BE2C (cell line): Measurements from ENCODE around the gene ZNF423.

ENCODE experiments used
- DNase-seq: peaks from one replicate; pipeline ENCODE4 v3.0.0-alpha.2; 2020
- H3K27me3 ChIP-seq: fragments of 250-450 bp; sonication (Bioruptor Pico); 2 replicates; pipeline ENCODE4 v1.5.1; 2020; ENCODE audit warnings: mild to moderate bottlenecking
- H3K36me3 ChIP-seq: fragments of 250-450 bp; sonication (Bioruptor Pico); 2 replicates; pipeline ENCODE4 v1.5.1; 2020; ENCODE audit warnings: mild to moderate bottlenecking
- H3K4me1 ChIP-seq: fragments of 250-450 bp; sonication (Bioruptor Pico); 2 replicates; pipeline ENCODE4 v1.5.1; 2020
- H3K4me3 ChIP-seq: 2 replicates; pipeline ENCODE4 v1.5.1; 2011; ENCODE audit warnings: low read depth, low read length
- H3K9me3 ChIP-seq: fragments of 250-450 bp; sonication (Bioruptor Pico); 2 replicates; pipeline ENCODE4 v1.5.1; 2020
- TF ChIP-seq, protein P1 (sequence below): IDR thresholded peaks from 2 replicates; pipeline ENCODE4 v1.5.1; 2012; ENCODE audit warnings: mild to moderate bottlenecking, low read depth, low read length

The ZNF423 gene

GRCh38 chr16:49654425-49654824 is 201.5 kb downstream of the ZNF423 start:
- Histone ChIP-seq H3K9me3 (no peaks in the 10 kb centered on the region; the same call in 1 of the 2 replicates), H3K36me3 (no peaks in the 10 kb centered on the region), H3K27me3 (no peaks in the 10 kb centered on the region), H3K4me1 (peaks cover 33% of the 10 kb centered on the region), H3K4me3 (no peak overlapping the region)
- DNase-seq: no peak
- TF ChIP-seq, protein P1, sequence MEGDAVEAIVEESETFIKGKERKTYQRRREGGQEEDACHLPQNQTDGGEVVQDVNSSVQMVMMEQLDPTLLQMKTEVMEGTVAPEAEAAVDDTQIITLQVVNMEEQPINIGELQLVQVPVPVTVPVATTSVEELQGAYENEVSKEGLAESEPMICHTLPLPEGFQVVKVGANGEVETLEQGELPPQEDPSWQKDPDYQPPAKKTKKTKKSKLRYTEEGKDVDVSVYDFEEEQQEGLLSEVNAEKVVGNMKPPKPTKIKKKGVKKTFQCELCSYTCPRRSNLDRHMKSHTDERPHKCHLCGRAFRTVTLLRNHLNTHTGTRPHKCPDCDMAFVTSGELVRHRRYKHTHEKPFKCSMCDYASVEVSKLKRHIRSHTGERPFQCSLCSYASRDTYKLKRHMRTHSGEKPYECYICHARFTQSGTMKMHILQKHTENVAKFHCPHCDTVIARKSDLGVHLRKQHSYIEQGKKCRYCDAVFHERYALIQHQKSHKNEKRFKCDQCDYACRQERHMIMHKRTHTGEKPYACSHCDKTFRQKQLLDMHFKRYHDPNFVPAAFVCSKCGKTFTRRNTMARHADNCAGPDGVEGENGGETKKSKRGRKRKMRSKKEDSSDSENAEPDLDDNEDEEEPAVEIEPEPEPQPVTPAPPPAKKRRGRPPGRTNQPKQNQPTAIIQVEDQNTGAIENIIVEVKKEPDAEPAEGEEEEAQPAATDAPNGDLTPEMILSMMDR: no peak

GRCh38 chr16:49653577-49653976 is 202.3 kb downstream of the ZNF423 start:
- Histone ChIP-seq H3K4me1 (peaks cover 31% of the 10 kb centered on the region), H3K9me3 (no peaks in the 10 kb centered on the region; the same call in 1 of the 2 replicates), H3K4me3 (no peak overlapping the region), H3K27me3 (no peaks in the 10 kb centered on the region), H3K36me3 (no peaks in the 10 kb centered on the region)
- TF ChIP-seq, protein P1: no peak
- DNase-seq: no peak

GRCh38 chr16:49653173-49653570 is 202.7 kb downstream of the ZNF423 start:
- H3K4me1 ChIP-seq: peaks cover 27% of the 10 kb centered on the region
- H3K4me3 ChIP-seq: no peak overlapping the region
- TF ChIP-seq, protein P1: no peak
- H3K36me3 ChIP-seq: no peaks in the 10 kb centered on the region
- H3K27me3 ChIP-seq: no peaks in the 10 kb centered on the region
- no peak for DNase-seq
- no peaks in the 10 kb centered on the region; the same call in 1 of the 2 replicates for H3K9me3 ChIP-seq

DNA sequence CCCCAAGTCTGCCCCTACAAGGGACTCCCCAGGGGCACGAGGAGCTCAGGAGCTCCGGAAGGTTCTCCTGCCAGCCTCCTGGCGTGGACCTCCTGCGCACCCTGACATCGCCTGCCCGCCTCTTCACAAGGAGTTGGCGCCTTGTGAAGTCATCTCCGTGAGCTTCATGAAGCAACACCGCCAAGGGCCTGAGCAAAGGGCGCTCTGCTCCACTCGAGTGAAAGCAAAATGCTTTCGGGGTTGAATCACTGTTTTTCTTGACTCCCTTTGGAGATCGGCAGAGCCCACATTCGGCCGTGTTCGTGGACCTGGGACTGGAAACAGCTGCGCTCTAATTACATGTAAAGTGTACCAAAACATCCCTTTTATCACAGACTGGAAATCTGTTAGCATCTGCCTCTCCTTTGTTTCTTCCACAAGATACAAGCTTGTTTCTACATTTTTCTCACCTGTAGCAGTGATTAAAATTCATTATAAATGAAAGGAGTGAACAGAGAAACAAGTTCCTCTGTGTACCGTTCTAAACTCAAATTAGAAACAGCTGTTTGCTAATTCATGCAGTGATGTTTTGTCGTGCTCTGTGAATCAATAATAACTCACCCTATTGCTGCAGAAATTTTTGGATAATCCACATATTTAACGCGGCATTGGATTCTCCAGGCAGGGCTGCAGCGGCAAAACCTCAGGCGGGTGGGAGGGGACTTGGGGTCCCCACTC is 203.3 kb downstream of the ZNF423 start:
- DNase-seq: no peak
- Histone ChIP-seq H3K27me3 (no peaks in the 10 kb centered on the region), H3K36me3 (no peaks in the 10 kb centered on the region), H3K4me3 (no peak overlapping the region), H3K4me1 (peaks cover 21% of the 10 kb centered on the region), H3K9me3 (no peaks in the 10 kb centered on the region; the same call in 1 of the 2 replicates)
- TF ChIP-seq, protein P1: no peak

- TF ChIP-seq, protein P1: no peak
- Histone ChIP-seq H3K4me1 (peaks cover 17% of the 10 kb centered on the region), H3K9me3 (no peaks in the 10 kb centered on the region; the same call in 1 of the 2 replicates), H3K36me3 (no peaks in the 10 kb centered on the region), H3K4me3 (no peak overlapping the region), H3K27me3 (no peaks in the 10 kb centered on the region)
- no peak for DNase-seq
Measured at GRCh38 chr16:49651996-49652395, 203.9 kb downstream of the ZNF423 start.

DNA sequence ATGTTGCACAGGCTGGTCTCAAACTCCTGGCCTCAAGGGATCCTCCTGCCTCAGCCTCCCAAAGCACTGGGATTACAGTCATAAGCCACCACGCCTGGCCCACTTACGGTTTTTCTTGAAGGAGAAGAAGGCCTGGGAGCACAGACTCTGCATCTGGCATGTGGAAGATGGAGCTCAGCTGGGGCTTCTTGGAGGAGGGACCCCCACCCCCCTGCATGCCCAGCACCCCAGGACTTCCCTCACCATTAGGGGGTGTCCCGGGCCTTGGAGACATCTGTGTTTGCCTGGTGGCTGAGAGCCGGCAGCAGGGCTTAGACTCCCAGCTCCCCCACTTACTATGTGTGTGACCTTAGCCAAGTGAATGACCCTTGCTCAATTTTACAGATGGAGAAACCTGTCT is 204.7 kb downstream of the ZNF423 start:
- no peak for DNase-seq
- Histone ChIP-seq H3K4me1 (peaks cover 17% of the 10 kb centered on the region), H3K4me3 (no peak overlapping the region), H3K36me3 (no peaks in the 10 kb centered on the region), H3K27me3 (no peaks in the 10 kb centered on the region), H3K9me3 (no peaks in the 10 kb centered on the region; the same call in 1 of the 2 replicates)
- TF ChIP-seq, protein P1: no peak
